KMS-11 (cell line): ENCODE results near the gene MRPS25.

Experiments
- H2AFZ ChIP-seq: fragments of 200-600 bp; sonication (generic); 2 replicates; pipeline ENCODE4 v1.6.1; 2016; ENCODE audit warnings: antibody characterized with exemption, mixed run types, low read depth
- H3K27ac ChIP-seq: fragments of 200-600 bp; sonication (generic); 2 replicates; pipeline ENCODE4 v1.6.1; 2016; ENCODE audit warnings: mild to moderate bottlenecking, mixed run types
- H3K27me3 ChIP-seq: fragments of 200-600 bp; sonication (generic); 2 replicates; pipeline ENCODE4 v1.6.1; 2017; ENCODE audit warnings: mild to moderate bottlenecking, low read depth, mixed run types, moderate library complexity; ENCODE audit not compliant: insufficient read depth
- H3K36me3 ChIP-seq: fragments of 200-600 bp; sonication (generic); 2 replicates; pipeline ENCODE4 v1.6.1; 2017; ENCODE audit warnings: mild to moderate bottlenecking, mixed run types; ENCODE audit not compliant: insufficient read depth
- H3K4me1 ChIP-seq: fragments of 200-600 bp; sonication (generic); 2 replicates; pipeline ENCODE4 v1.6.1; 2016; ENCODE audit warnings: mild to moderate bottlenecking, low read depth, mixed run types; ENCODE audit not compliant: poor library complexity, severe bottlenecking
- H3K4me2 ChIP-seq: fragments of 200-600 bp; sonication (generic); 2 replicates; pipeline ENCODE4 v1.7.0; 2016; ENCODE audit warnings: mild to moderate bottlenecking, mixed run types
- H3K4me3 ChIP-seq: fragments of 200-600 bp; sonication (generic); IDR thresholded peaks from 2 replicates; pipeline ENCODE4 v1.6.1; 2017; ENCODE audit warnings: low read depth, low read length, mixed read lengths; ENCODE audit not compliant: insufficient read depth
- H3K79me2 ChIP-seq: fragments of 200-600 bp; sonication (generic); 2 replicates; pipeline ENCODE4 v1.6.1; 2016; ENCODE audit warnings: low read depth, mixed run types; ENCODE audit not compliant: insufficient read depth
- H3K9ac ChIP-seq: fragments of 200-600 bp; sonication (generic); 2 replicates; pipeline ENCODE4 v1.6.1; 2016; ENCODE audit warnings: mild to moderate bottlenecking, mixed run types
- H4K20me1 ChIP-seq: fragments of 200-600 bp; sonication (generic); 2 replicates; pipeline ENCODE4 v1.6.1; 2016; ENCODE audit warnings: mild to moderate bottlenecking, mixed run types; ENCODE audit not compliant: insufficient read depth
- CTCF ChIP-seq: fragments of 200-600 bp; sonication (generic); conservative IDR thresholded peaks from 2 replicates; pipeline ENCODE4 v1.6.1; 2017; ENCODE audit warnings: low read depth, mild to moderate bottlenecking, antibody characterized with exemption, low read length, moderate library complexity, mixed read lengths

MRPS25 gene

GRCh38 chr3:15110206-15110605 is 45.1 kb upstream of the MRPS25 start:
- Histone ChIP-seq H3K4me1 (no peaks in the 10 kb centered on the region), H3K9ac (no peak overlapping the region), H3K4me3 (no peak overlapping the region), H3K27me3 (no peaks in the 10 kb centered on the region), H3K4me2 (no peak overlapping the region), H4K20me1 (no peaks in the 10 kb centered on the region), H3K36me3 (no peaks in the 10 kb centered on the region), H3K79me2 (no peaks in the 10 kb centered on the region), H2AFZ (no peak overlapping the region), H3K27ac (no peak overlapping the region)
- no peak for TF ChIP-seq CTCF

- H4K20me1 ChIP-seq, result no peaks in the 10 kb centered on the region
- no peaks in the 10 kb centered on the region for H3K36me3 ChIP-seq
- no peaks in the 10 kb centered on the region for H3K4me1 ChIP-seq
- no peak overlapping the region for H3K9ac ChIP-seq
- no peak overlapping the region for H3K4me2 ChIP-seq
- H3K4me3 ChIP-seq, result no peak overlapping the region
- H3K27ac ChIP-seq, result no peak overlapping the region
- H3K79me2 ChIP-seq, result no peaks in the 10 kb centered on the region
- no peak overlapping the region for H2AFZ ChIP-seq
- TF ChIP-seq CTCF, result no peak
- no peaks in the 10 kb centered on the region for H3K27me3 ChIP-seq
These were observed 43.8 kb upstream of the MRPS25 start for GRCh38 chr3:15108869-15109268.

- peak overlapping the region; percentile 39; the same call in 1 of the 2 replicates for H3K4me2 ChIP-seq
- H3K27ac ChIP-seq, result no peak overlapping the region
- no peaks in the 10 kb centered on the region for H3K36me3 ChIP-seq
- no peaks in the 10 kb centered on the region for H3K27me3 ChIP-seq
- H3K4me3 ChIP-seq, result no peak overlapping the region
- no peak overlapping the region for H3K9ac ChIP-seq
- no peaks in the 10 kb centered on the region for H3K79me2 ChIP-seq
- peak overlapping the region; percentile 76; the same call in 1 of the 2 replicates for H2AFZ ChIP-seq
- TF ChIP-seq CTCF, result peak; percentile 72
- H3K4me1 ChIP-seq, result no peaks in the 10 kb centered on the region
- H4K20me1 ChIP-seq, result no peaks in the 10 kb centered on the region
These were observed 43.0 kb upstream of the MRPS25 start for GRCh38 chr3:15108082-15108545.

GRCh38 chr3:15107075-15107947 is 42.2 kb upstream of the MRPS25 start:
- no peak overlapping the region for H3K4me2 ChIP-seq
- no peaks in the 10 kb centered on the region for H3K4me1 ChIP-seq
- H2AFZ ChIP-seq, result no peak overlapping the region
- no peak overlapping the region for H3K27ac ChIP-seq
- no peak overlapping the region for H3K4me3 ChIP-seq
- no peak overlapping the region for H3K9ac ChIP-seq
- H3K79me2 ChIP-seq, result no peaks in the 10 kb centered on the region
- no peaks in the 10 kb centered on the region for H3K36me3 ChIP-seq
- no peaks in the 10 kb centered on the region for H4K20me1 ChIP-seq
- no peak for TF ChIP-seq CTCF
- H3K27me3 ChIP-seq, result no peaks in the 10 kb centered on the region
